ENCODE results near the gene JPT1. TPM values are rescaled to one million over a fixed set of nuclear protein-coding genes. Genes with fewer than 3 reads are reported as not detected.
A peak's percentile ranks its signal among the peaks of the same experiment; 100 is the strongest.
"Not testable (repeated sequence)": the region's sequence is repeated elsewhere in the genome, so short reads cannot be mapped to it uniquely, and the experiment has no call there.

The JPT1 gene
- total RNA-seq, 4 donors from 2014 or later: 3.6 to 46.8 (median 11.6) TPM

DNA sequence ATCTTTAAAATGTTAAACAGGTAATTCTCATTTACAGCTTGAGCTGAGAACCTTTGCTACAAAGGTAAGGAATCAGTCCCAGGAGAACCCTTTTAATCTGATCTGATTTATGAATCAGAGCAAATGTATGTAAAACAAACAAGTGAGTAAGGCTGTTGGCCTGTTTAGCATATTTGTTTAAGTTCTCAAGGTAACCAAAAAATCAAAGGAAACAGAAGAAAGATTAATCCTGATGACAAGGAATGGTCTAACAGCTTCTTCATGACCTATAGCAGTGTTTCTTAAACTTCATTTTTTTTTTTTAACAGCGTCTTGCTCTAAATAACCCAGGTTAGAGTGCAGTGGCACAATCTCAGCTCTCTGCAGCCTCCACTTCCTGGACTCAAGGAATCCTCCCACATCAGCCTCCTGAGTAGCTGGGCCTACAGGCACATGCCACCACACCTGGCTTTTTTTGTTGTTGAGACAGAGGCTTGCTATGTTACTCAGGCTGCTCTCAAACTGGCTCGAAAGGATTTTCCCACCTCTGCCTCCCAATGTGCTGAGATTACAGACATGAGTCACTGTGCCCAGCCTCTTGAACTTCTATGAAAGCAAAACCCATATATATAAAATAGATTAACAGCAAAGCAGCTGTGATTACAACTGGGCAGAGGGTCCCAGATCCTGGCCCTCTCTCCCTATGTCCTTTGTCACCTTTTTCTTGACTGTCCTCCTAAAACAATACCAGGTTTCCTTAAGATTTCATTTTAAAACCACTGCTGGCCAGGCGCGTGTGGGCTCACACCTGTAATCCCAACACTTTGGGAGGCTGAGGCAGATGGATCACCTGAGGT is 5.1 kb upstream of the JPT1 start:
- Histone ChIP-seq H3K27ac (no peak overlapping the region), H3K27me3 (no peaks in the 10 kb centered on the region), H3K9me3 (no peaks in the 10 kb centered on the region), H3K36me3 (no peaks in the 10 kb centered on the region), H3K4me3 (no peak overlapping the region), H3K4me1 (no peaks in the 10 kb centered on the region)
- TF ChIP-seq, protein P1, sequence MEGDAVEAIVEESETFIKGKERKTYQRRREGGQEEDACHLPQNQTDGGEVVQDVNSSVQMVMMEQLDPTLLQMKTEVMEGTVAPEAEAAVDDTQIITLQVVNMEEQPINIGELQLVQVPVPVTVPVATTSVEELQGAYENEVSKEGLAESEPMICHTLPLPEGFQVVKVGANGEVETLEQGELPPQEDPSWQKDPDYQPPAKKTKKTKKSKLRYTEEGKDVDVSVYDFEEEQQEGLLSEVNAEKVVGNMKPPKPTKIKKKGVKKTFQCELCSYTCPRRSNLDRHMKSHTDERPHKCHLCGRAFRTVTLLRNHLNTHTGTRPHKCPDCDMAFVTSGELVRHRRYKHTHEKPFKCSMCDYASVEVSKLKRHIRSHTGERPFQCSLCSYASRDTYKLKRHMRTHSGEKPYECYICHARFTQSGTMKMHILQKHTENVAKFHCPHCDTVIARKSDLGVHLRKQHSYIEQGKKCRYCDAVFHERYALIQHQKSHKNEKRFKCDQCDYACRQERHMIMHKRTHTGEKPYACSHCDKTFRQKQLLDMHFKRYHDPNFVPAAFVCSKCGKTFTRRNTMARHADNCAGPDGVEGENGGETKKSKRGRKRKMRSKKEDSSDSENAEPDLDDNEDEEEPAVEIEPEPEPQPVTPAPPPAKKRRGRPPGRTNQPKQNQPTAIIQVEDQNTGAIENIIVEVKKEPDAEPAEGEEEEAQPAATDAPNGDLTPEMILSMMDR (IDR thresholded peaks at IDR 0.05): no peak
- TF ChIP-seq POLR2A (IDR thresholded peaks at IDR 0.05): no peak
- intact Hi-C loops (cut with DNase I; ENCODE audit: low total_unique reads): no loop called here
- DNase-seq: no peak

DNA sequence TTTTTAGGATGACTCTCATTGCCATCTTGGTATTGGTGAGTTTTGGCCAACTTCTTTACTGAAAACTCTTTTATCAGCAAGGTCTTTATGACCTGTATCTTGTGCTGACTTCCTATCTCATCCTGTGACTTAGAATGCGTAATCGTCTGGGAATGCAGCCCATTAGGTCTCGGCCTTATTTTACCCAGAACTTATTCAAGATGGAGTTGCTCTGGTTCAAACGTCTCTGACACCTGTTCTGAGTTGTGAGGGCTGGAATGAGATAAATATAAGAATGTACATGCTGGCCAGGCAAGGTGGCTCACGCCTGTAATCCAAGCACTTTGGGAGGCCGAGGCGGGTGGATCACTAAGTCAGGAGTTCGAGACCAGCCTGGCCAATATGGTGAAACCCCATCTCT is 4.2 kb upstream of the JPT1 start:
- H3K4me1 ChIP-seq; H3K36me3 ChIP-seq; H3K4me3 ChIP-seq; H3K27me3 ChIP-seq; intact Hi-C loops (cut with DNase I; ENCODE audit: low total_unique reads); H3K27ac ChIP-seq; H3K9me3 ChIP-seq; DNase-seq: not testable (repeated sequence)

DNA sequence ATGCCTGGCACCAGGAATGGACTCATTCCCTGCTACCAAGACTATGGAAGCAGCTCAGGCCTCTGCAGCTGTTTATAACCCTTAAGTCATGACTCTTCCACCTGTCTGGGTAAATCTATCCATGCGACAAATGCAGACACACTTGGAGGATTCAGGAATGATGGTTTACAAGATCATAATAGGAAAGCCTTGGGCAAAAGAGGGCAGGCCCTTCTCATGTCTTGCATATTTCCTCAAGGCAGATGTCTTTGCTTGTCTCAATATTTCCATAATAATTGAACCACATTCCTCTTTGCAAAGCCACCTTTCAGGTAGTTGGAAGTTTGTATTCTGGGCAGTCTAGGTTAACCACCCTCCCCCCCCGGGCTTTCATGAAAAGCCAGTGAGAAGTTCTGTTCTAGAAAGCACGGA is 884 bp upstream of the JPT1 start:
- DNase-seq: no peak
- no peak overlapping the region for H3K27ac ChIP-seq
- intact Hi-C loops (cut with DNase I; ENCODE audit: low total_unique reads): no loop called here

DNA sequence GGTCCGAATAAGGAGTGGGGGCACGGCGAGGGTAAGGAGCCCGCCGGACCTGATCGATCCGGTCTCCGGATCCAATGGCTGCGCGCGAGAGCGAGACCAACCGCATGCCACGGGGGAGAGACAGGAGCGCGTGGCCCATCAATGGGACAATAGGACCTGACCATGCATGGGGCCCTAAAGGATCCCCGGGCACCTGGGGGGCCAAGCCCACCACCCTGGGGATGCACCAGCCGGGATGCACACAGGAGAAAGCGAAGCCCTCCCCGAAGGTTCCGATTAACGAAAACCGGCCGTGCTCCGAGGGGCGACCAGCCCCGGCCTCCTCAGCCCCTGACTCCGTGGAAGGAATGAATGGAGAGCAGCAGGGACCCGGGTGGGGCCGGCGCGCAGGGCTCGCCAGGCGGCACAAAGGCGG is 525 bp downstream of the JPT1 start:
- Histone ChIP-seq H3K4me3 (peak overlapping the region; percentile 47 to 89), H3K9me3 (no peaks in the 10 kb centered on the region), H3K4me1 (no peaks in the 10 kb centered on the region), H3K27ac (peak overlapping the region; percentile 56 to 62), H3K36me3 (no peaks in the 10 kb centered on the region), H3K27me3 (no peaks in the 10 kb centered on the region)
- intact Hi-C loops (cut with DNase I; ENCODE audit: low total_unique reads): no loop called here
- peak in 1 of 2 donors; percentile 23 for DNase-seq
- TF ChIP-seq, protein P1 (IDR thresholded peaks at IDR 0.05): no peak
- TF ChIP-seq POLR2A (IDR thresholded peaks at IDR 0.05): no peak

More for the DNA sequence above, 884 bp upstream of the JPT1 start:
- no peaks in the 10 kb centered on the region for H3K36me3 ChIP-seq
- H3K4me3 ChIP-seq: no peak overlapping the region
- H3K4me1 ChIP-seq: no peaks in the 10 kb centered on the region
- no peaks in the 10 kb centered on the region for H3K9me3 ChIP-seq
- no peaks in the 10 kb centered on the region for H3K27me3 ChIP-seq
- TF ChIP-seq, protein P1 (IDR thresholded peaks at IDR 0.05): no peak
- no peak for TF ChIP-seq POLR2A (IDR thresholded peaks at IDR 0.05)

DNA sequence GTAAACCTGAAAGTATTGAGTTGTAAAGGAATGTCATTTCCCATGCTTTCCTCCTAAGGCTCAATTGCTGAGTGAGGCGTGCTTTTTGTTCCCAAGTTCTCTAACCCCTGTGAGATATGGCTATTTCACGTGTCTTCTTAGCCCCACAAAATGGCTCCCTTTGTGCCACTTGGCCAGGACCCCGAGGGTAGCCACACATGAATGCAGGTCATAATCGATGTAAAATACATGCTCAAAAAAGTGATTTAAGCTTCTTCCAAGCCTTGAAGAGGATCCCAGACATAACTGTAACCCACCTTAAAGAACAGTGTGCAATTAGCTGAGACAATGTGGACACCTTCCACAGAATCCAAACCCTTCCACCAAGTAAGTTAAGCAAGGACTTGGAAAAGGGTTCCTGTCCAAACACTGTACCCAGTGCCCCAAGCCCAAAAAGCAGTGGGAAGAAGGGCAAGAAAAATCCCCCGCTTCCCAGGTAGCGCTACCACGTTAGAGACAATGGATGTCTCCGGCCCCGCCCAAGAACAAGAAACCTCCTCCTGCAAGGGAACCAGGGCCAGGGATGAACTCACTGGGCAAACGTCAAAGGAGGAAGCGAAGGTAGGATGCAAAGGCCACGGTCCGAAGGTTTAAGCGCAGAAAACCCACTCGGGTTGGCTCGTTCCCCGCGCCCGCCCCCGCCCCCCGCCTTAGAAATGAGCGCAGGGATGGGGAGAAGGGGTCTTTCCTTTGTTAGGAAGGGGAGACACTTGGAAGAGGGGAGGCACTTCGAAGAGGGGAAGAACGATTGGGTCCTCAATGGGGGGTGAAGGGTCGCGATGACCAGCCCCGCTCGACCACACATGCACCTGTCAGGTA is 1.2 kb downstream of the JPT1 start:
- no peaks in the 10 kb centered on the region for H3K4me1 ChIP-seq
- no peak for DNase-seq
- H3K4me3 ChIP-seq: peak overlapping the region; percentile 47 to 89
- H3K9me3 ChIP-seq: no peaks in the 10 kb centered on the region
- TF ChIP-seq, protein P1 (IDR thresholded peaks at IDR 0.05): no peak
- no peak for TF ChIP-seq POLR2A (IDR thresholded peaks at IDR 0.05)
- H3K27ac ChIP-seq: no peak overlapping the region
- no peaks in the 10 kb centered on the region for H3K36me3 ChIP-seq
- H3K27me3 ChIP-seq: no peaks in the 10 kb centered on the region
- intact Hi-C loops (cut with DNase I; ENCODE audit: low total_unique reads): no loop called here
